Suprapubic skin (tissue), 4 donors: ENCODE results near the gene CES2.

Source experiments
- CTCF ChIP-seq, 2 donors: fragments of 200-600 bp in 1 of 2; fragments of 450-650 bp in 1 of 2; sonication (generic) in 1 of 2; IDR thresholded peaks; one replicate each; pipeline ENCODE4 v1.5.1; 2016 to 2019; ENCODE audit warnings: antibody characterized with exemption in 2 of 2, mild to moderate bottlenecking in 1 of 2, moderate library complexity in 1 of 2
- EP300 ChIP-seq: sonication (generic); formaldehyde crosslinking; IDR thresholded peaks from one replicate; pipeline ENCODE4 v1.6.1; 2017; ENCODE audit warnings: antibody characterized with exemption
- POLR2A ChIP-seq, 2 donors: fragments of 450-650 bp; IDR thresholded peaks; one replicate each; pipeline ENCODE4 v1.6.1; 2017; ENCODE audit warnings: antibody characterized with exemption in 2 of 2, mild to moderate bottlenecking in 2 of 2, moderate library complexity in 2 of 2
- POLR2AphosphoS5 ChIP-seq, 3 donors: sonication (generic); formaldehyde crosslinking; IDR thresholded peaks; one replicate each; pipeline ENCODE4 v1.6.1; 2017; ENCODE audit warnings: antibody characterized with exemption in 3 of 3

- TF ChIP-seq CTCF (IDR thresholded peaks at IDR 0.05) (no peak), POLR2AphosphoS5 (IDR thresholded peaks at IDR 0.05) (no peak), POLR2A (IDR thresholded peaks at IDR 0.05) (no peak), EP300 (no peak)
Observed at GRCh38 chr16:66899310-66899944, 35.9 kb upstream of the CES2 start.
